GM18526 (cell line): ENCODE data around the gene GNAS.

Source experiments
- POLR2A ChIP-seq: IDR thresholded peaks from 3 replicates; pipeline ENCODE4 v1.6.1; 2011; ENCODE audit not compliant: insufficient read length; ENCODE audit errors: extremely low read depth

GNAS gene

DNA sequence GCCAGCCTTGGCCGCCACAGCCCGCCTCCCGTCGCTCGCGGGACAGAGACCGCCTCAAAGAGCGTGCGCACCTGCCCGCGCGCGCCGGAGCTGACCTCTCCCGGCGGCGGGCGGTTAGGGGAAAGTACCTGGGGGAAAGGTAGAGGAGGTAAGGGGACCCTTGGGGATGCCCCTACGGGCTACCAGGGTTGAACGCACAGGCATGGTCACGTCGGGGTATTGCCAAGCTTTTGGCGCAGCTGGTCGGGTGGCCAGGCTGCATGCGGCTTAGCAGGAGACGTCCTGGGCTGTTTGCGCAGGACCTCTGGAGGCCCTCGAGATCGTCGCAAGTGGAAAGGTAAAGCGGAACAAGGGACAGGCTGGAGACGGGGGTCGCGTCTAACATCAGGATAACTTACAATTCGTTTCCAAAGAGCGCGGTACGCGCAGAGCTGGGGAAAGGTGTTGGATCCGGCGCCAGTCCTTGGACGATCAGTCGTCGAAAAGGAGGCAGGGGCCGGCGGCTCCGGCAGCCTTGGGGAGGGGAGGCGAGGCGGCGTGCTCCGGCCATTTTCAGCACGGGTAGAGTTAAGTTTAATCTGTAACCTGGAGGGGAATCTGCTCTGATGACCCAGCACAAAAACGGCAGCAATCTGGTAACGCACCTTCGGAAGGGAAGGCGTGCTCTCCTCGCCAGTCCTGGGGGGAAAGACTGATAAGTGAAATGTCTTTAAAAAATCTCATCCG is 10.8 kb upstream of the GNAS start:
- TF ChIP-seq POLR2A, result no peak

DNA sequence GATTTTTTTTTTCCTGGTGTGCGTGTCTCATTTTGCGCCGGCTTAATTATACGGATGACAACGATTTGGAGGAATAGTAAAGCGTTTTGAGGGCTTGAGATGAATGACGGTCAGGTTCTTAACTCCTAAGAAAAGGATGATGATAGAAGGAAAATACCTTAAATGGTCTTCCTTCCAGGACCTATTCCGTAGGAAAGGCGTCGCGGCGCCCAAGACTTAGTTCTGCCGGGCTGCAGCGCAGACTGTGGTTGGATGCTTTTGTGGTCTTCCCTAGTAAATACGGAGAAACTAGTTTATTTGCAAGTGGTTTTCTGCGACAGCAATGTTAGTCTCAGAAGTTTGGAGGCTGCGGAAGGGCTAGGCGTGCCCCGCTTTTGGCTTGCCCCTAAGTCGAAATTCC is 10.2 kb upstream of the GNAS start:
- TF ChIP-seq POLR2A, result no peak

DNA sequence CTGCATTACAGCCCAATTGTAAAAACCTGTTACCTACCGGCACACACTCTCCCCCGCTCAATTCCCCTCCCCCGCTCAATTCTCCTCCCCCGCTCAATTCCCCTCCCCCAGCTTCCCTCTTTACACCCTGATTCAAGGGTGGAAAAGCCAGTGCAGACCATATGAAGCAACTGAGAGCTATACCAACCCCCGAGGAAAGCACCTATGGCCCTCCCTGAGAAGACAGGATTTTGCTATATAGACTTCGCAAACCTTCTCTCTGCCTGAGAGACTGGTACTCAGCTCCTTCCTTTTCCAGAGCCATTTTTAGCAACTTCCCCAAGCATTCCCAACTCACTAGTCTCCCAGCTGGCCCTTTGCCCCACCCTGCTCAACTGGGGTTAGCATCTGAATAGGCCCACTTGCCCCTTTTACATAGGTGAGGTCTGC is 9.4 kb upstream of the GNAS start:
- TF ChIP-seq POLR2A, result no peak

DNA sequence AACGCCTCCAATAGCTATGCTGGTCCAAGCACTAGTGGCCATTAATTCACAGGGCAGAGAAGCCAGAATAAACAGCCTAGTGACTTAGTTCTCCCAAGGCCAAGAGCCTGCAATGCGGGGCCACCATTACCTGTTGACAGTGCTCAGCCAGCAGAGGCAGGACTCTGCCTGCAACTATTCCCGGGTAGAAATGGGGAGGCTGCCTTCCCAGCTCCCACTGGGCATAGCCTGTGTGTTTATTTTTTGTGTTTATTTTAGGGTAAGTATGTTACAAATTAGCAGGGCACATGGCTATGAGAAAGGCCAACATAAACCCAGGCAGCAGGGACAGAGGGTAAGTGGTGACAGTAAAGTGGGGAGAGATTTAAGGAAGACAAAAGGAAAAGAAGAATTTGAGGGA is 6.8 kb upstream of the GNAS start:
- no peak for TF ChIP-seq POLR2A

DNA sequence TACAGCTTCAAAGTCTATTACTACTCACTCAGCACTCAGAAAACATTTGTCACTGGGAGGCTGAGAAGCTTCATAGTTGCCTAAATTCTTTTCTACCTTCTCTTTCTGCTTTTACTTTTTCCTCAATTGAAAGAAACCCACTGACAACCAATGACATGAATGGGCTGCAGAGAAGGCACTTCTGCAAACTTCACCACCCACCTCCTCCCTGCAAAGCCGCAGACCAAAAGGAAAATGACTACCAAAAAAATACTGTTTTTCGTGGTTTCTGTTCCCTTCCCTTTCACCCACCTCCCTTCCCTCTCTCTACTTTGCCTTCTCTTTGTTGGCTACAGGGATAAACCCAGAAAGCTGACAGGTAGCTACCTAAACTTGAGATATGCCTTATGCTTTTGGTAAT is 5.1 kb upstream of the GNAS start:
- TF ChIP-seq POLR2A, result no peak

DNA sequence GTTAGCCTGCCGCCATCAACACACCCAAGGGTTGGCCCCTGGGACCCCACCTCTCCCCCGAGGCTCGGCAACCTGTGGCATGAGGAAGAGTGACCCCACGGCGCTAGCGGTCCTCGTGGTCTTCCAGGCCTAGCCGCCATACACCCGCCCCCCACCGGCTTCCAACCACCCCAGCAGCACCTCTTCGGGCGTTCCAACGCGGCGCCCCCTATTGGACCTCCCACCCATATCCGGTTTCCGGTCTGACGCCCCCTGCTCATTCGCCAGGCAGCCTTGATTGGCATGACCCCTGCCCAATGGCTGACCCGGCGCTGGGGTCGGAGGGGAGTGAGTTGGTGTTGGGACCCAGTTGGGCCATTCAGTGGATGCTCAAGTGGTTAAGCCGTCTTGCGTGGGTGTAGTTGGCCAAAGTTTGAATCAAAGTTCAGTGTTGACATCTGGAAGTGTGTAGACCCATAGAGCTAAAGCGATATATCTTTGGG is 1.8 kb upstream of the GNAS start, which contains the start of gene GNAS-AS1:
Gene GNAS-AS1 (minus strand): TSS at position 210 of the 482 bp plus-strand sequence.
- peak; percentile 52 for TF ChIP-seq POLR2A

DNA sequence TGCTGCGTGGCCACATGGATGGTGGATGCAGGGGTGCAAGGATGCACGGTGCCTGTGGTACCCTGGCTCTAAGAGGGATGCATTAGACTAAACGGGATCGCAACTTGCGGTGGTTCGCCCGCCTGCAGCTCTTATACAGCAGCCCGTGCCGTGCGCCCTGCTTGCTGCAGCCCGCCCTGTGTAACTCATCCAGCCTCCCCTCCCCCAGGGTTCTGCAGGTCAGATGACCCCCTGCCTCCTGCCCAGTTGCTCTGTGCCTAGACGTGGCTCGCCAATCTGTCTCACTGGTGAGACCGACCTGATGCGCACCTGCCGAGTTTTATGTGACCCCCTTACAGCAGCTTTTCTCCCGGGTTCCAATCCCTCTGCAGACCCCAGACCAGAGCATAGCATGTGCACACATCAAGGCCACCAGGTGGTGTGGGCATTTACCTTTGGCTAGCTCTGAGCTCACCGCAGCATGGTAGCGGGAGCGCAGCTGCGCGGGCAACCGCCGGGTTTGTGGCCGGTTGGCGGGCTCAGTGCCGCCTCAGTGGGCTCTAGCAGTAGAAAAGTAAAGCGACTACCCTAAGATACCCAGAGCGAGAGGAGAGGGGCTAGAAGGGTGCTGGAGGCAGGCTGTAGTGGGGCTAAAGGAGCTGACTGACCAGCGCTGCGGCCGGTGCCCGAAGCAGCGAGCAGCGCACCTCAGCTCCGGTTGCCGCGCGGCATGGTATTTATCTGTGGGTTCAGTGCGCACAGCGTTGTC is 1.1 kb upstream of the GNAS start:
- TF ChIP-seq POLR2A, result no peak

DNA sequence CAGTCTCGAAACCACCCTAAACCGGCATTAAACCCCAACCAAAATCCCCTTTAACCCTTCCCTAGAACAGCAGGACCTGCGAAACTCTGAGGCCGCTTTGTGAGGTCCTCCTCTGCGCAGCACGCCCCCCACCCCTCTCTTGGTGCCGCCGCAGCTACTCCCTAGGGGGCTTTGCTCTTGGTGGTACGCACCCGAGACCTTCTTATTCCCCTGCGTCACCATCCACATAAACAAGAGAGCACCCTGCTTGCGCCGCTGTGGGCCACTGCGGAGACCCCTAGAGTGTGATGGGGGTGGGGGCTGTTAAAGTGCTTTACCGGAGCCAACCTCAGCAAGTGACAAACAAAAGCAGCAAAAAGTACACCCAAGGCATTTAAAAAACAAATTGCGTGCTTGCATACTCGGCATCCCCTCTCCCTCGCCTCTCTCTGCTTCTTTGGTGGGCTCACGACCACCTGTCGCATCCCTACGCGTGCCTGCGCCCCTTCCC is 502 bp upstream of the GNAS start:
- no peak for TF ChIP-seq POLR2A

DNA sequence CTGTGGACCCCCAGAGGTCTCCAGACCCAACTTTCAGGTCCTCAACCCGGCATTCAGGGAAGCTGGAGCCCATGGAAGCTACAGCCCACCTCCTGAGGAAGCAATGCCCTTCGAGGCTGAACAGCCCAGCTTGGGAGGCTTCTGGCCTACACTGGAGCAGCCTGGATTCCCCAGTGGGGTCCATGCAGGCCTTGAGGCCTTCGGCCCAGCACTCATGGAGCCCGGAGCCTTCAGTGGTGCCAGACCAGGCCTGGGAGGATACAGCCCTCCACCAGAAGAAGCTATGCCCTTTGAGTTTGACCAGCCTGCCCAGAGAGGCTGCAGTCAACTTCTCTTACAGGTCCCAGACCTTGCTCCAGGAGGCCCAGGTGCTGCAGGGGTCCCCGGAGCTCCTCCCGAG is 950 bp downstream of the GNAS start:
- no peak for TF ChIP-seq POLR2A

DNA sequence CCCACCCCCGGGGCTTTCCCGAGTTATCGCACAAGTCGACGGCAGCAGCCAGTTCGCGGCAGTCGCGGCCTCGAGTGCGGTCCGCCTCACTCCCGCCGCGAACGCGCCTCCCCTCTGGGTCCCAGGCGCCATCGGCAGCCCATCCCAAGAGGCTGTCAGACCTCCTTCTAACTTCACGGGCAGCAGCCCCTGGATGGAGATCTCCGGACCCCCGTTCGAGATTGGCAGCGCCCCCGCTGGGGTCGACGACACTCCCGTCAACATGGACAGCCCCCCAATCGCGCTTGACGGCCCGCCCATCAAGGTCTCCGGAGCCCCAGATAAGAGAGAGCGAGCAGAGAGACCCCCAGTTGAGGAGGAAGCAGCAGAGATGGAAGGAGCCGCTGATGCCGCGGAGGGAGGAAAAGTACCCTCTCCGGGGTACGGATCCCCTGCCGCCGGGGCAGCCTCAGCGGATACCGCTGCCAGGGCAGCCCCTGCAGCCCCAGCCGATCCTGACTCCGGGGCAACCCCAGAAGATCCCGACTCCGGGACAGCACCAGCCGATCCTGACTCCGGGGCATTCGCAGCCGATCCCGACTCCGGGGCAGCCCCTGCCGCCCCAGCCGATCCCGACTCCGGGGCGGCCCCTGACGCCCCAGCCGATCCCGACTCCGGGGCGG is 1.6 kb downstream of the GNAS start:
- no peak for TF ChIP-seq POLR2A

DNA sequence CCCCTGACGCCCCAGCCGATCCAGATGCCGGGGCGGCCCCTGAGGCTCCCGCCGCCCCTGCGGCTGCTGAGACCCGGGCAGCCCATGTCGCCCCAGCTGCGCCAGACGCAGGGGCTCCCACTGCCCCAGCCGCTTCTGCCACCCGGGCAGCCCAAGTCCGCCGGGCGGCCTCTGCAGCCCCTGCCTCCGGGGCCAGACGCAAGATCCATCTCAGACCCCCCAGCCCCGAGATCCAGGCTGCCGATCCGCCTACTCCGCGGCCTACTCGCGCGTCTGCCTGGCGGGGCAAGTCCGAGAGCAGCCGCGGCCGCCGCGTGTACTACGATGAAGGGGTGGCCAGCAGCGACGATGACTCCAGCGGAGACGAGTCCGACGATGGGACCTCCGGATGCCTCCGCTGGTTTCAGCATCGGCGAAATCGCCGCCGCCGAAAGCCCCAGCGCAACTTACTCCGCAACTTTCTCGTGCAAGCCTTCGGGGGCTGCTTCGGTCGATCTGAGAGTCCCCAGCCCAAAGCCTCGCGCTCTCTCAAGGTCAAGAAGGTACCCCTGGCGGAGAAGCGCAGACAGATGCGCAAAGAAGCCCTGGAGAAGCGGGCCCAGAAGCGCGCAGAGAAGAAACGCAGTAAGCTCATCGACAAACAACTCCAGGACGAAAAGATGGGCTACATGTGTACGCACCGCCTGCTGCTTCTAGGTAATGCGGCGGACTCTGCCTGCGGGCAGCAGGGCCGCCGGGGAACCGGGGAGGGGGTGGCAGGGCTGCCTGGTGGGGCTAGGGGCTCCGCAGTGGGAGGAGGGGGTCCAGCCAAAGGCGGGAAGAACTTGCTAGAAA is 2.3 kb downstream of the GNAS start:
- TF ChIP-seq POLR2A, result no peak

DNA sequence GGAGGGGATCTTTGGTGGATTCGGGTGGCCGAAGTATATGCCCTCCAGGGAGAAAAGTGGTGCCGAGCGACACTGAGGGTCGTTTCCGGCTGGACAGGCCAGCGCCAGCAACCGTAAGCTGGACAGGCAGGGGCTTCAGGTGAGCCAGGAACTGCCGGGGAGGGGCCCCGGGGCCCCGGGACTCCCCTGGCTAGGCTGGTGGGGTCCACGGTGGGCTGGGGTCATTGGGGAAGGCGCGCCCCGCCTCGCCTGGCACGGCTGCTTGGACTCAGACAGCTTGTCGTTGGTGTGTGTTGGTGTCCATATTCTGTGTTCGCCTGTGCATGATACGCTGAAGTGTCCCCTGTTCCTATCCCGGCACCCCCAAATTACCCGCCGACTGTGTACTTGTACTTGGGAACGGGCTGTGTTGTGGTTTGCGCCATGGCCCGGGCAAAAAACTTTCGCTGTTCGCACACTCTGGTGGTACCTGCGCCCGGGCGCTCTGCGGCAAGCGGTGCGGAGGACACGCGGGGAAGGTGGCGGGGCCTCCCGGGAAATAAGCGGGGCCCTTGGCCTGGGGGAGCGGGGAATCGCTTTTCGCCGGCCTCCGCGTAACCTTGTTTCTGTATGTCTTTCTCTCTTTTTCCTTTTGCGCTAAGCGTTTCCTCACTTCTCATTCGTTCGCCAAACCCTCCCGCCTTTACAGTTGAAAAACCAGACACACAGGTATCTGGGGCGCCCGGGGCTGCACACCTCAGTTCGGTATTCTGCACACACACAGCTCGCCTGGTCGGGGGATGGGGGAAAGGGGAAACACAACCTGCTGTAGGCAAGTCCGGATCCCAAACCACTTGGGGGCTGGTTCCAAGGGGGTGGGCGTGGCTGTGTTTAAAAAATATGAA is 3.2 kb downstream of the GNAS start:
- TF ChIP-seq POLR2A, result no peak

DNA sequence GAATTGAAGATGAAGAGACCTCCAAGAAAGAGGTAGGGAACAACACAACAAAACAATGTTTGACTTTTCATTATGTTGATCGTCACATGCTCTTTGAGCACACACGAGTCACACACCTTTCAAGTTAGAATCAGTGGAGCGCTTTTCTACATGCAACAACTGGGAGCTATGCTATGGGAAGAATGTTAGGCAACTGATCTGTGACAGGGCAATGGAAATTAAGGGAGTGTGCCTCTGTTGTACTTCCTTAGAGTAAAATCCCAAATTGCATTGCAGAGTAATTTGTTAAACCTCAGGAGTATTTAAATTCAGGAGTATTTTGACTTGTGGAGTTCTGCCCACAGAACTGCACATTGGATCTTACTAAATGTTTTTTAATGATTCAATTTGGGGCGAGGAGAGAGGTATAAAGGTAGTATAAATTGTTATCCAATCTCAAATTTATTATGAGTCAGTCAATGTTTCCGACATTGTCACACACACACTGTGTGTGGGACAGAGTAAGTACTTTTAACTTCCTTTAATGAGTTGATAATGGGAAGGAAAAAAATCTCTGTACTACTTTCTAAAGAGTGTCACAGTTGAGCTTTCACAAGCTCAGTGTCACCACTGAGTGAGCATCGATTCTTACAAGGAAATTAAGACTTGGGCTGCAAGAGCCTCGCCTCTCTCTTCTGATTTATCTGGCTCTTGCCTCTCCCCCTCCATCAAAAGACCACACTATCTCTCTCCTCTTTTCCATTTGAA is 10.7 kb downstream of the GNAS start:
- no peak for TF ChIP-seq POLR2A
